Neural cell (in vitro differentiated cells): ENCODE measurements around the gene GNG12. TPM values are rescaled to one million over a fixed set of nuclear protein-coding genes. Genes with fewer than 3 reads are reported as not detected.
"Not testable (repeated sequence)": the region's sequence is repeated elsewhere in the genome, so short reads cannot be mapped to it uniquely, and the experiment has no call there.

Source experiments
- H2AFZ ChIP-seq: fragments of 200-600, 300-800 bp; sonication (generic), shearing (Covaris generic); 2 replicates; pipeline ENCODE4 v1.6.0; 2014; ENCODE audit warnings: low read depth, mild to moderate bottlenecking, antibody characterized with exemption, low read length, moderate library complexity
- H3F3A ChIP-seq: fragments of 200-600 bp; shearing (Covaris generic); 2 replicates; pipeline ENCODE4 v1.6.1; 2016; ENCODE audit warnings: mild to moderate bottlenecking, moderate library complexity, mixed read lengths, antibody characterized with exemption, low read length; ENCODE audit not compliant: insufficient read depth, poor library complexity, severe bottlenecking
- H3K27ac ChIP-seq: fragments of 200-600, 300-800 bp; sonication (generic), shearing (Covaris generic); 2 replicates; pipeline ENCODE4 v1.5.1; 2014; ENCODE audit warnings: mild to moderate bottlenecking, low read length, moderate library complexity
- H3K27me3 ChIP-seq: fragments of 300-800, 200-600 bp; sonication (generic), shearing (Covaris generic); 2 replicates; pipeline ENCODE4 v1.6.0; 2014; ENCODE audit warnings: mild to moderate bottlenecking, low read depth, low read length, moderate library complexity; ENCODE audit not compliant: insufficient read depth
- H3K36me3 ChIP-seq: fragments of 300-800, 200-600 bp; sonication (generic), shearing (Covaris generic); 2 replicates; pipeline ENCODE4 v1.5.1; 2014; ENCODE audit warnings: mild to moderate bottlenecking, antibody characterized with exemption, low read length, moderate library complexity; ENCODE audit not compliant: insufficient read depth
- H3K4me2 ChIP-seq: fragments of 300-800, 200-600 bp; sonication (generic), shearing (Covaris generic); 2 replicates; pipeline ENCODE4 v1.6.0; 2014; ENCODE audit warnings: mild to moderate bottlenecking, low read length
- H3K4me3 ChIP-seq: fragments of 300-800, 200-600 bp; sonication (generic), shearing (Covaris generic); 2 replicates; pipeline ENCODE4 v1.5.1; 2014; ENCODE audit warnings: mild to moderate bottlenecking, low read length, moderate library complexity
- H3K79me2 ChIP-seq: fragments of 200-600 bp; shearing (Covaris generic); replicated peaks from 2 replicates; pipeline ENCODE4 v1.6.0; 2014; ENCODE audit warnings: mild to moderate bottlenecking, low read length, moderate library complexity; ENCODE audit not compliant: insufficient read depth
- H3K9ac ChIP-seq: fragments of 300-800, 200-600 bp; sonication (generic), shearing (Covaris generic); 2 replicates; pipeline ENCODE4 v1.6.1; 2016; ENCODE audit warnings: mild to moderate bottlenecking, low read length, mixed read lengths
- H3K9me2 ChIP-seq: fragments of 200-600 bp; shearing (Covaris generic); 2 replicates; pipeline ENCODE4 v1.6.1; 2016; ENCODE audit warnings: mild to moderate bottlenecking, low read length, mixed read lengths; ENCODE audit not compliant: insufficient read depth
- H3K9me3 ChIP-seq: fragments of 200-600, 300-800 bp; sonication (generic), shearing (Covaris generic); 2 replicates; pipeline ENCODE4 v1.6.1; 2016; ENCODE audit warnings: mild to moderate bottlenecking, mixed run types, low read length, moderate library complexity, mixed read lengths
- H4K20me1 ChIP-seq: fragments of 200-600 bp; shearing (Covaris generic); 2 replicates; pipeline ENCODE4 v1.6.1; 2016; ENCODE audit warnings: mild to moderate bottlenecking, mixed run types; ENCODE audit not compliant: insufficient read depth
- EP300 ChIP-seq: fragments of 450-650 bp; conservative IDR thresholded peaks from 2 replicates; pipeline ENCODE4 v1.6.1; 2014; ENCODE audit warnings: antibody characterized with exemption, mild to moderate bottlenecking, moderate library complexity; ENCODE audit not compliant: poor library complexity, severe bottlenecking
- EZH2 ChIP-seq: fragments of 200-600, 300-800 bp; shearing (Covaris generic), sonication (generic); IDR thresholded peaks from 2 replicates; pipeline ENCODE4 v1.6.1; 2014; ENCODE audit warnings: antibody characterized with exemption, low read length, borderline replicate concordance, mild to moderate bottlenecking; ENCODE audit not compliant: insufficient read depth, poor library complexity, severe bottlenecking
- MXI1 ChIP-seq: fragments of 450-650 bp; conservative IDR thresholded peaks from 2 replicates; pipeline ENCODE4 v1.6.1; 2014; ENCODE audit warnings: antibody characterized with exemption, mild to moderate bottlenecking; ENCODE audit not compliant: poor library complexity, severe bottlenecking
- POLR2AphosphoS5 ChIP-seq: IDR thresholded peaks from 2 replicates; pipeline ENCODE4 v1.6.1; 2012
- RAD21 ChIP-seq: fragments of 450-650 bp; conservative IDR thresholded peaks from 2 replicates; pipeline ENCODE4 v1.6.1; 2014; ENCODE audit warnings: antibody characterized with exemption, mild to moderate bottlenecking, moderate library complexity
- SMC3 ChIP-seq: fragments of 450-650 bp; conservative IDR thresholded peaks from 2 replicates; pipeline ENCODE4 v1.6.1; 2014; ENCODE audit warnings: antibody characterized with exemption, mild to moderate bottlenecking, moderate library complexity; ENCODE audit not compliant: poor library complexity
- TAF1 ChIP-seq: IDR thresholded peaks from 2 replicates; pipeline ENCODE4 v1.6.1; 2012; ENCODE audit warnings: low read depth
- polyA plus RNA-seq: library from polyadenylated mRNA; depleted of rRNA; stranded (reverse); fragments of >200 nt; gene quantifications from 2 replicates; pipeline ENCODE4 v1.2.3, GENCODE V29; 2014
- TF ChIP-seq, protein P1 (sequence below): fragments of 450-650 bp; IDR thresholded peaks from 2 replicates; pipeline ENCODE4 v1.5.1; 2014; ENCODE audit warnings: antibody characterized with exemption, mild to moderate bottlenecking, moderate library complexity; ENCODE audit not compliant: poor library complexity, severe bottlenecking
- TF ChIP-seq, protein P2 (sequence below): IDR thresholded peaks from 2 replicates; pipeline ENCODE4 v1.6.1; 2012; ENCODE audit warnings: borderline replicate concordance

GNG12 gene
- polyA plus RNA-seq, 1 donor from 2014 or later, result 0.35 TPM

DNA sequence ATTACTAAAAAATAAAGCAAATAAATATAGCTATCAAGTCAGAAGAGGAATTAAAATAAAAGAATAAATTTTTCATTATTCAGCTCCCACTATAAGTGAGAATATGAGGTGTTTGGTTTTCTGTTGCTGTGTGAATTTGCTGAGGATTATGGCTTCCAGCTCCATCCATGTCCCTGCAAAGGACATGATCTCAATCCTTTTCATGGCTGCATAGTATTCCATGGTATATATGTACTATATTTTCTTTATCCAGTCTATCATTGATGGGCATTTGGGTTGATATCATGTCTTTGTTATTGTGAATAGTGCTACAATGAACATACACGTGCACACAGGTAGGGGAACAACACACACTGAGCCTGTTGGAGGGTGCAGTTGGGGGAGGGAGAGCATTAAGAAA lies 176.1 kb downstream of the GNG12 start:
- H3K9me2 ChIP-seq, H3K79me2 ChIP-seq, H4K20me1 ChIP-seq, H3K9me3 ChIP-seq, H3K4me3 ChIP-seq, H3K9ac ChIP-seq, H3K27ac ChIP-seq, H3K4me2 ChIP-seq, H3K36me3 ChIP-seq, H3F3A ChIP-seq, H2AFZ ChIP-seq, H3K27me3 ChIP-seq: not testable (repeated sequence)

DNA sequence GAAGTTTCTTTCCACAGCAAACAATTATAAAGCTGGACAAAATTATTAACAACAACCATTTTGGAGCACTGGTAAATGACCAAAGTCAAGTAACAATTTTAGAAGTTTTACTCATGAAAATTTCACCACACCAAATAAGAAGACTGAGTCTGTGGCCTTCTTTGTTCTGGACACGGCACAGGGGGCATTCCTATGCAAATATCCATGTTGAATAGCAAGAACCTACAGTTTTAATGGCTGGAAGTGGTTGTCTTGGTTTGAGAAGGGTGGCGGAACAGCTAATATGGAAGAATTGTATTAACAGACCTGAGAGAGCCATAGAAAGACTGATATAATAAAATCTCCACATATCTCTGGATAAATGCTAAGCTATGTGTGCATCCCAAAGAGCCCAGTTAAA lies 177.7 kb downstream of the GNG12 start:
- Histone ChIP-seq H3K9me2 (no peaks in the 10 kb centered on the region), H2AFZ (no peak overlapping the region)
- TF ChIP-seq RAD21 (no peak), EP300 (no peak), TAF1 (no peak), EZH2 (no peak), POLR2AphosphoS5 (no peak), MXI1 (no peak)
- TF ChIP-seq, protein P1, sequence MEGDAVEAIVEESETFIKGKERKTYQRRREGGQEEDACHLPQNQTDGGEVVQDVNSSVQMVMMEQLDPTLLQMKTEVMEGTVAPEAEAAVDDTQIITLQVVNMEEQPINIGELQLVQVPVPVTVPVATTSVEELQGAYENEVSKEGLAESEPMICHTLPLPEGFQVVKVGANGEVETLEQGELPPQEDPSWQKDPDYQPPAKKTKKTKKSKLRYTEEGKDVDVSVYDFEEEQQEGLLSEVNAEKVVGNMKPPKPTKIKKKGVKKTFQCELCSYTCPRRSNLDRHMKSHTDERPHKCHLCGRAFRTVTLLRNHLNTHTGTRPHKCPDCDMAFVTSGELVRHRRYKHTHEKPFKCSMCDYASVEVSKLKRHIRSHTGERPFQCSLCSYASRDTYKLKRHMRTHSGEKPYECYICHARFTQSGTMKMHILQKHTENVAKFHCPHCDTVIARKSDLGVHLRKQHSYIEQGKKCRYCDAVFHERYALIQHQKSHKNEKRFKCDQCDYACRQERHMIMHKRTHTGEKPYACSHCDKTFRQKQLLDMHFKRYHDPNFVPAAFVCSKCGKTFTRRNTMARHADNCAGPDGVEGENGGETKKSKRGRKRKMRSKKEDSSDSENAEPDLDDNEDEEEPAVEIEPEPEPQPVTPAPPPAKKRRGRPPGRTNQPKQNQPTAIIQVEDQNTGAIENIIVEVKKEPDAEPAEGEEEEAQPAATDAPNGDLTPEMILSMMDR, result no peak
- TF ChIP-seq, protein P2, sequence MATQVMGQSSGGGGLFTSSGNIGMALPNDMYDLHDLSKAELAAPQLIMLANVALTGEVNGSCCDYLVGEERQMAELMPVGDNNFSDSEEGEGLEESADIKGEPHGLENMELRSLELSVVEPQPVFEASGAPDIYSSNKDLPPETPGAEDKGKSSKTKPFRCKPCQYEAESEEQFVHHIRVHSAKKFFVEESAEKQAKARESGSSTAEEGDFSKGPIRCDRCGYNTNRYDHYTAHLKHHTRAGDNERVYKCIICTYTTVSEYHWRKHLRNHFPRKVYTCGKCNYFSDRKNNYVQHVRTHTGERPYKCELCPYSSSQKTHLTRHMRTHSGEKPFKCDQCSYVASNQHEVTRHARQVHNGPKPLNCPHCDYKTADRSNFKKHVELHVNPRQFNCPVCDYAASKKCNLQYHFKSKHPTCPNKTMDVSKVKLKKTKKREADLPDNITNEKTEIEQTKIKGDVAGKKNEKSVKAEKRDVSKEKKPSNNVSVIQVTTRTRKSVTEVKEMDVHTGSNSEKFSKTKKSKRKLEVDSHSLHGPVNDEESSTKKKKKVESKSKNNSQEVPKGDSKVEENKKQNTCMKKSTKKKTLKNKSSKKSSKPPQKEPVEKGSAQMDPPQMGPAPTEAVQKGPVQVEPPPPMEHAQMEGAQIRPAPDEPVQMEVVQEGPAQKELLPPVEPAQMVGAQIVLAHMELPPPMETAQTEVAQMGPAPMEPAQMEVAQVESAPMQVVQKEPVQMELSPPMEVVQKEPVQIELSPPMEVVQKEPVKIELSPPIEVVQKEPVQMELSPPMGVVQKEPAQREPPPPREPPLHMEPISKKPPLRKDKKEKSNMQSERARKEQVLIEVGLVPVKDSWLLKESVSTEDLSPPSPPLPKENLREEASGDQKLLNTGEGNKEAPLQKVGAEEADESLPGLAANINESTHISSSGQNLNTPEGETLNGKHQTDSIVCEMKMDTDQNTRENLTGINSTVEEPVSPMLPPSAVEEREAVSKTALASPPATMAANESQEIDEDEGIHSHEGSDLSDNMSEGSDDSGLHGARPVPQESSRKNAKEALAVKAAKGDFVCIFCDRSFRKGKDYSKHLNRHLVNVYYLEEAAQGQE, result no peak

DNA sequence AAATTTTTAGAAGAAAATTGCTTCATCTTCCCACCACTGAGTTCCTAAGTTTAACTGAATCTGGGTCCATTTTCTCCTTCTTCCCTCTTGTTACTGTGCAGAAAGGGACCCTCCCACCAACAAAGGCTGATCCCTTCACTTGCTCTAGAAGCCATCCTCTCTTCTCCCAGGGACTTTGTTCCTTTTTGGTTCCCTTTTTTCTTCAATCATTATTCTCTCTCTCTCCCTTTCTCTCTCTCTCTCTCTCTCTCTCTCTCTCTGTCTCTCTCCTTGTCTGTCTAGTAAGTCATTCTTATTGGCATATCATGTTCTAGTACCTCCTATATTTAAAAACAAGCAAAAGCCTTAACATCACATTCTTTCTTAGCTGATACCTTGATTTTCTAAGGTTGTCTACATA lies 180.0 kb downstream of the GNG12 start:
- Histone ChIP-seq H3K27me3 (no peaks in the 10 kb centered on the region), H2AFZ (no peak overlapping the region), H4K20me1 (no peaks in the 10 kb centered on the region), H3K4me3 (no peak overlapping the region), H3K9me3 (no peaks in the 10 kb centered on the region), H3K27ac (no peak overlapping the region), H3K4me2 (no peak overlapping the region), H3K36me3 (no peaks in the 10 kb centered on the region), H3K79me2 (no peaks in the 10 kb centered on the region), H3K9ac (no peak overlapping the region), H3K9me2 (no peaks in the 10 kb centered on the region), H3F3A (no peaks in the 10 kb centered on the region)
- TF ChIP-seq SMC3 (no peak), TAF1 (no peak), MXI1 (no peak), RAD21 (no peak), POLR2AphosphoS5 (no peak), EZH2 (no peak)
- TF ChIP-seq, protein P2, result no peak
- TF ChIP-seq, protein P1, result no peak

More for the DNA sequence above, 177.7 kb downstream of the GNG12 start:
- H3K4me2 ChIP-seq, result no peak overlapping the region
- H3K9ac ChIP-seq, result no peak overlapping the region
- no peak overlapping the region for H3K4me3 ChIP-seq
- H4K20me1 ChIP-seq, result no peaks in the 10 kb centered on the region
- no peaks in the 10 kb centered on the region for H3F3A ChIP-seq
- H3K36me3 ChIP-seq, result no peaks in the 10 kb centered on the region
- no peaks in the 10 kb centered on the region for H3K27me3 ChIP-seq
- H3K79me2 ChIP-seq, result no peaks in the 10 kb centered on the region
- no peak overlapping the region for H3K27ac ChIP-seq
- no peaks in the 10 kb centered on the region for H3K9me3 ChIP-seq
